ENCODE results near the gene ANGPT4. TPM values are rescaled to one million over a fixed set of nuclear protein-coding genes. Genes with fewer than 3 reads are reported as not detected.
A peak's percentile ranks its signal among the peaks of the same experiment; 100 is the strongest.
"Not testable (repeated sequence)": the region's sequence is repeated elsewhere in the genome, so short reads cannot be mapped to it uniquely, and the experiment has no call there.

ANGPT4 gene
- total RNA-seq, 1 donor = not detected

DNA sequence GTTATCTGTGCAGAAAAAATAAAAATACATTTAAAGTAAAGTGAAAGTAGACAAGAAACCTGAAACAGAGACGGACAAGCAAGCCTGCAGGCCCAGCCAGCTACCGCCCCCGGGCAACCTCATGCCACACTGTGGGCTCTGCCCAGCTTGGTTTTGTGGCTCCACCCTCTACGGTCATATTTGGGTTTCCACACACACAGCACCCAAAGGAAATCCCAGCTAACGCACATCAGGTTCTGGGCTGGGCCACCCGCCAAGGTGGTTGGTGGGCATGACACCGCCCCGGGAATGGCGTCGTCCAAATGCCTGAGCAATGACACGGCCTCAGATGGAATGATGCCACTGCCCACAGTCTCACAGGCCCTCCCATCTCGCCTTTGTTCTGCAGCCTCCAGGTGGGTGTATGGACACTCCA lies 59.8 kb downstream of the ANGPT4 start:
- H3K27me3 ChIP-seq (ENCODE audit: insufficient read depth, low read length) = no peaks in the 10 kb centered on the region
- no peak overlapping the region for H3K4me3 ChIP-seq (ENCODE audit: low read length)
- H3K4me1 ChIP-seq (ENCODE audit: insufficient read depth, low read length) = peaks cover 39% of the 10 kb centered on the region
- H3K9me3 ChIP-seq (ENCODE audit: low read depth, low read length) = no peaks in the 10 kb centered on the region

GRCh38 chr20:855466-856360 lies 60.4 kb downstream of the ANGPT4 start:
- H3K27me3 ChIP-seq (ENCODE audit: insufficient read depth, low read length) = no peaks in the 10 kb centered on the region
- no peaks in the 10 kb centered on the region for H3K9me3 ChIP-seq (ENCODE audit: low read depth, low read length)
- peaks cover 39% of the 10 kb centered on the region for H3K4me1 ChIP-seq (ENCODE audit: insufficient read depth, low read length)
- H3K4me3 ChIP-seq (ENCODE audit: low read length) = no peak overlapping the region

- H3K4me3 ChIP-seq (ENCODE audit: low read length) = no peak overlapping the region
- peaks cover 33% of the 10 kb centered on the region for H3K4me1 ChIP-seq (ENCODE audit: insufficient read depth, low read length)
- H3K27me3 ChIP-seq (ENCODE audit: insufficient read depth, low read length) = no peaks in the 10 kb centered on the region
- no peaks in the 10 kb centered on the region for H3K9me3 ChIP-seq (ENCODE audit: low read depth, low read length)
These were observed 61.5 kb downstream of the ANGPT4 start for GRCh38 chr20:854601-855000.

- Histone ChIP-seq H3K9me3 (ENCODE audit: low read depth, low read length) (no peaks in the 10 kb centered on the region), H3K4me3 (ENCODE audit: low read length) (no peak overlapping the region), H3K4me1 (ENCODE audit: insufficient read depth, low read length) (peaks cover 25% of the 10 kb centered on the region), H3K27me3 (ENCODE audit: insufficient read depth, low read length) (no peaks in the 10 kb centered on the region)
These were observed 62.6 kb downstream of the ANGPT4 start for GRCh38 chr20:853406-853996.

DNA sequence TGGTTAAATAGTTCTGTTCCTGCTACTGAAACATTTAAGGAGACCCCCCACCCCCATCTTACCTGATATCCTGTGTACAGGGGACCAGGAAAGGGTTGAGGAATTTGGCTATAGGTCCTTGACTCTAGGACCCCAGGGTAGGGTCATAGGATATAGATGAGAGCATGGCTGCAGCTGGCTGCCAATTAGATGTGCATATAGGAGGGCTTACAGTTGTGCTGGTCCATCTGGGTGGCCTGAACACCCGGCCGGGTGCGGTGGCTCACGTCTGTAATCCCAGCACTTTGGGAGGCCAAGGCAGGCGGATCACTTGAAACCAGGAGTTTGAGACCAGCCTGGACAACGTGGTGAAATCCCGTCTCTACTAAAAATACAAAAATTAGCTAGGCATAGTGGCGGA lies 67.4 kb downstream of the ANGPT4 start:
- H3K27me3 ChIP-seq (ENCODE audit: insufficient read depth, low read length); H3K4me3 ChIP-seq (ENCODE audit: low read length); H3K9me3 ChIP-seq (ENCODE audit: low read depth, low read length): not testable (repeated sequence)
- peaks cover 49% of the 10 kb centered on the region for H3K4me1 ChIP-seq (ENCODE audit: insufficient read depth, low read length)

- H3K9me3 ChIP-seq (ENCODE audit: low read depth, low read length) = no peaks in the 10 kb centered on the region
- H3K4me3 ChIP-seq (ENCODE audit: low read length) = no peak overlapping the region
- no peaks in the 10 kb centered on the region for H3K27me3 ChIP-seq (ENCODE audit: insufficient read depth, low read length)
- peaks cover 54% of the 10 kb centered on the region for H3K4me1 ChIP-seq (ENCODE audit: insufficient read depth, low read length)
These were observed 67.9 kb downstream of the ANGPT4 start for GRCh38 chr20:848193-848592.

- H3K4me3 ChIP-seq (ENCODE audit: low read length) = peak overlapping the region; percentile 44
- H3K4me1 ChIP-seq (ENCODE audit: insufficient read depth, low read length) = peaks cover 66% of the 10 kb centered on the region
These were observed 69.2 kb downstream of the ANGPT4 start for GRCh38 chr20:846894-847278.

DNA sequence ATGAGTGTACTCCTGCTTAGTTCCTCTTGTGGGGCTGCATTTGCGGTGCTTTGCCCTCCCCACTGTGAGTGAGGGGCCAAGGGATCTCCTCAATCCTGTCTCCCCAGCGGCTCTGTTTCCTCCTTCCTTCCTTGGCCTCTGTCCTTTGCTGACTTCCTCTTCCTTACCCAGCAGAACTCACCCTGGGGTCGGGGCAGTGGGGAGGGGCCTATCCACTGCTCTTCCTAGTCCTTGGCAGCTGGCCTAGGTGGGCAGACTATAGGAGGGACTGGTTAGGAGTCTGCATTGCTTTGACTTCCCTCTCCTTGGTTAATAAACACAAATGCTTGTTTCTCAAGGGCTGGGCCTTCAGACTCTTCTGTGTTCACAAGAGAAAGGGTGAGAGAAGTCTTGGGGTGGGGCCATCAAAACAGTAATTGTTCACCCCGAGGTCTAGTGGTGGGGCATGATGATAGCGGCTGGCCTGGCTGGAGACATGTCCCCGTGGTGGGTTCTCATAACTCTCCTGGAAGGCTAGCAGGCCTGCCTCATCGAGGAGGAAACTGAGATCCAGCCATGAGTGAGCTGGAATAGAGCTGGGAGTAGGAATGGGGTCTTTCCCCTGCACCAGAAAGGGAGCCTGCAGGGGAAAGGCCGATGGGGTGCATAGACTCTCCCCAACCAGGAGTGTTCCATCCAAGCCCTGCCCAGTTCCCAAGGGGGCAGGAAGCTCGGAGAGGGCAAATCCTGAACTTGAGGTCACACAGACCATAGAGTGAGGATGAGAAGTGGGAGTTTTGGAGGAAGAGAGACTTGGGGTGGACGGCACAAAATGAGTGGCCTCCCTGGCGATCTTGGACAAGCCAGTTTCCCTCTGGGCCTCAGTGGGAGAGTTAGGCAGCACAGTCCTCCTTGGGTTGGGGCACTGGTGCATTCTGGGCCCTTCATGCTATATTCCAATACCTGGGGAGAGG lies 69.9 kb downstream of the ANGPT4 start:
- Histone ChIP-seq H3K27me3 (ENCODE audit: insufficient read depth, low read length) (peaks cover 10% of the 10 kb centered on the region), H3K4me3 (ENCODE audit: low read length) (peak overlapping the region; percentile 44), H3K9me3 (ENCODE audit: low read depth, low read length) (no peaks in the 10 kb centered on the region), H3K4me1 (ENCODE audit: insufficient read depth, low read length) (peaks cover 73% of the 10 kb centered on the region)

More at GRCh38 chr20:846894-847278, 69.2 kb downstream of the ANGPT4 start:
- Histone ChIP-seq H3K27me3 (ENCODE audit: insufficient read depth, low read length) (peaks cover 6% of the 10 kb centered on the region), H3K9me3 (ENCODE audit: low read depth, low read length) (no peaks in the 10 kb centered on the region)

DNA sequence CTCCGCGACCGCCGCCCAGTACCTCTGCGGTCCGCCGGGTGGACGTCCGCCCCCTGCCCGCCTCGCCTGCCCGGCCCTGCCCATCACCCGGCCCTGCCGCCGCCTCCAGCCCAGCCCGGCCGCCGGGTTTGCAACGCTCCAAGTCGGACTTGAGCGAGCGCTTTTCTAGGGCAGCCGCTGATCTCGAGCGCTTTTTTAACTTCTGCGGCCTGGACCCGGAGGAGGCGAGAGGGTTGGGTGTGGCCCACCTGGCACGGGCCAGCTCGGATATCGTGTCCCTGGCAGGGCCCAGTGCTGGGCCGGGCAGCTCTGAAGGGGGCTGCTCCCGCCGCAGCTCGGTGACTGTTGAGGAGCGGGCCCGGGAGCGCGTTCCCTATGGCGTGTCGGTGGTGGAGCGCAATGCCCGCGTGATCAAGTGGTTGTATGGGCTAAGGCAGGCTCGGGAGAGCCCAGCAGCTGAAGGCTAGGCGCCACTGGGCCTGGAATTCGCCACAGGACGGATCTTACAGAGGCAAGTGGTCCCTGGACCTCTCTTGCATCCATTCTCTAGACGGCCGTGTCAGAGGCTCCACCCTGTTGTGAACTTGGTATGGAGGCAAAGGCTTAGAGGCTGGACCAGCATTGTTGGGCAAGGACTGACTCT lies 70.8 kb downstream of the ANGPT4 start:
- Histone ChIP-seq H3K27me3 (ENCODE audit: insufficient read depth, low read length) (peaks cover 10% of the 10 kb centered on the region), H3K4me3 (ENCODE audit: low read length) (peak overlapping the region; percentile 44), H3K4me1 (ENCODE audit: insufficient read depth, low read length) (peaks cover 80% of the 10 kb centered on the region), H3K9me3 (ENCODE audit: low read depth, low read length) (no peaks in the 10 kb centered on the region)

DNA sequence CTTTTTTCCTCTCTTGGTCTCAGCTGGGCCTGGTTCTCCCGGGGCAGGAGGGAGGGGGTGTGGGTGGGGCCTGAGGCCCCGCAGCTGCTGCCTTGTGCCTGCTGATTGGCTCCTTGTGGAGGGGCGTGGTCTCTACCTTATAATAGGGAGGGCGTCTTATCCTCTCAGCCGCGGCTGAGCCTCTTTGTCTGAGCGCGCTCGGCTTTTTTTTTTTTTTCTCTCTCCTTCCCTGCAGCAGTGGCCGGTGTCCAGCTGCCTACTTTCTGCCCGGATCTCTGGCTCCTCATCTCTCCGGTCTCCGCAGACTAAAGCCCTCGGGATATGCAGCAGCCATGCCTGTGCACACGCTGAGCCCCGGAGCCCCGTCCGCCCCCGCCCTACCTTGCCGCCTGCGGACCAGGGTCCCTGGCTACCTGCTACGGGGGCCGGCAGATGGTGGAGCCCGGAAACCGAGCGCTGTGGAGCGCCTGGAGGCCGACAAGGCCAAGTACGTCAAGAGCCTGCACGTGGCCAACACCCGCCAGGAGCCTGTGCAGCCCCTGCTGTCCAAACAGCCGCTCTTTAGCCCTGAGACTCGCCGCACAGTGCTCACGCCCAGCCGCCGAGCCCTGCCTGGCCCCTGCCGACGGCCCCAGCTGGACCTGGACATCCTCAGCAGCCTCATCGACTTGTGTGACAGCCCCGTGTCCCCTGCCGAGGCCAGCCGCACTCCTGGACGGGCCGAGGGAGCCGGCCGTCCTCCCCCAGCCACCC lies 71.5 kb downstream of the ANGPT4 start:
- peak overlapping the region; percentile 44 for H3K4me3 ChIP-seq (ENCODE audit: low read length)
- H3K9me3 ChIP-seq (ENCODE audit: low read depth, low read length) = no peaks in the 10 kb centered on the region
- H3K27me3 ChIP-seq (ENCODE audit: insufficient read depth, low read length) = peaks cover 10% of the 10 kb centered on the region
- H3K4me1 ChIP-seq (ENCODE audit: insufficient read depth, low read length) = peaks cover 80% of the 10 kb centered on the region

DNA sequence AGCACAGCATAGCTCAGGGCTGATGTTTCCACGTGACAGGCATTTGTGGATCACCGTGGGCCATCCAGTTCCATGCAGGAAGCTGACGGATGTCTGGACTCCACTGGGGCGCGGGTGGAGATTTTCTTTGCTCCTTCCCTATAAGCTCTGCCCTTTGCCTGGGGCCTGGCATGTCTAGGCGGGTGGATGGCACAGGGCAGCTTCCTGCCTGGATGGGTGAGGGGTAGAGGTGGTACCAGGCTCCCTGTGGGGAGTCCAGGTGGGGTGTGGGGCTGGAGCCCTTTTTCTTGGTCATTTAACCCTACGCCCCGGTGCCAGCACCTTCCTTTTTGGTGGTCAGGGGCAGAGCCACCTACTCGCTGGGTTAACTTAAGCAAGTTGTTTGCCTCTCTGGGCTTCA lies 72.2 kb downstream of the ANGPT4 start:
- H3K9me3 ChIP-seq (ENCODE audit: low read depth, low read length) = no peaks in the 10 kb centered on the region
- H3K4me3 ChIP-seq (ENCODE audit: low read length) = no peak overlapping the region
- peaks cover 10% of the 10 kb centered on the region for H3K27me3 ChIP-seq (ENCODE audit: insufficient read depth, low read length)
- H3K4me1 ChIP-seq (ENCODE audit: insufficient read depth, low read length) = peaks cover 80% of the 10 kb centered on the region

GRCh38 chr20:842547-842940 lies 73.6 kb downstream of the ANGPT4 start:
- Histone ChIP-seq H3K9me3 (ENCODE audit: low read depth, low read length) (no peaks in the 10 kb centered on the region), H3K4me1 (ENCODE audit: insufficient read depth, low read length) (peaks cover 80% of the 10 kb centered on the region), H3K4me3 (ENCODE audit: low read length) (no peak overlapping the region), H3K27me3 (ENCODE audit: insufficient read depth, low read length) (peaks cover 10% of the 10 kb centered on the region)

DNA sequence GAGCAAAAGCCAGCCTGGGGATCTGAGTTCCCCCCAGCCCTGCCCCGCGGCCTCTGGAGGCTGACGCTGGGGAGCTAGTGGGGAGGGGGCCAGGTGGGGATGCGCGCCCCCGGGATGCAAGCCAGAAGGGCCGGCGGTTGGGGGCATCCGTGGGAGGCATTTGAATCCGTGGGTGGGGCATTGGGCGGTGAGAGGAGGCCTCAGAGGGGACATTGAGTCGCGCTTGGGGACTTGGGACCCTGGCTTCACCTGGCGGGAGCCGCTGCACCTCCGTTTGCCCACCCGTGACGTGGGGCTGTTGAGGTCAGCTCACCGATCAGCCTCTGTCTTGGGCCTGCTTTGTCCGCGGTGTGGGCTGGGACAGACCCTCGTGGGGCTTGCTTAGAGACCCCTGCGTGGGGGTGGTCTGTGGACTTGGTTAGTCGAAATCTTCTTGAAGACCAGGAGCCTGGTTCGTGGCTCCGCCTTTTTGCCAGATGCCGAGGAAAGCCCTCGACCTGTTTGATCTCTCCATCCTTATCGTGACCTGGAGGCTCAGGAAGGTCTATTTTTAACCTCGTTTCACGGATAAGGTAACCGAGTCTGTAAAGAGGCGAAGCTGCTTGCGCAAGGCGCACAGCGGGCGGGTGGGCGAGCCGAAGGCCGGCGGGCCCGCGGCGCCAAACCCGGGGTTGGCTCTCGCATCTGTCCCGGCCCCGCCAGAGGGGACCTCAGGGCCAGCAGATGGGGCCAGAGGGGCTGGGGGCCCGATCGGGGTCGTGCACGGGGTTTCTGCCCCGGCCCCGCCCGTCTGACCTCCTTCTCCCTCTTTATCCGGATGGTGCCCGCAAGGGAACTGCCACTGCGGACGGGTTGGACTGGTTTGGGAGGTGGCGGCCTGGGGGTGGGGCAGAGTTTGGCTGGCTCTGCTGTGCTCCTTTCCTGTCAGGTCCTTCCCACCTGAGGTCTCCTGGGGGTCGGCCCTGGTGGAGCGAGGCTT lies 74.3 kb downstream of the ANGPT4 start:
- H3K4me3 ChIP-seq (ENCODE audit: low read length) = peak overlapping the region; percentile 18
- no peaks in the 10 kb centered on the region for H3K9me3 ChIP-seq (ENCODE audit: low read depth, low read length)
- H3K4me1 ChIP-seq (ENCODE audit: insufficient read depth, low read length) = peaks cover 80% of the 10 kb centered on the region
- peaks cover 10% of the 10 kb centered on the region for H3K27me3 ChIP-seq (ENCODE audit: insufficient read depth, low read length)

Data from mononuclear cell (primary cell).